Epithelial cell of proximal tubule (primary cell): ENCODE results near the gene CNTN3. TPM values are rescaled to one million over a fixed set of nuclear protein-coding genes. Genes with fewer than 3 reads are reported as not detected.

Experiments
- DNase-seq: peaks from one replicate; pipeline ENCODE4 v3.0.0-alpha.2; 2011; ENCODE audit warnings: low read depth
- H3K4me3 ChIP-seq: 2 replicates; pipeline ENCODE4 v1.5.1; 2011; ENCODE audit warnings: low read depth, mild to moderate bottlenecking, low read length
- CTCF ChIP-seq: conservative IDR thresholded peaks from 2 replicates; pipeline ENCODE4 v1.5.1; 2012; ENCODE audit warnings: low read depth, mild to moderate bottlenecking, low read length
- total RNA-seq: library from RNA; depleted of rRNA; stranded (reverse); fragments of >200 nt; gene quantifications from 2 replicates; pipeline ENCODE4 v1.2.3, GENCODE V29; 2015

The CNTN3 gene
- total RNA-seq, 1 donor from 2014 or later: 0.46 TPM

GRCh38 chr3:74584782-74585181 lies 29.7 kb downstream of the CNTN3 start:
- DNase-seq: no peak
- H3K4me3 ChIP-seq: no peak overlapping the region
- no peak for TF ChIP-seq CTCF

- H3K4me3 ChIP-seq: no peak overlapping the region
- TF ChIP-seq CTCF: no peak
- no peak for DNase-seq
Observed at GRCh38 chr3:74582982-74583381, 31.5 kb downstream of the CNTN3 start.

GRCh38 chr3:74575857-74576256 lies 38.6 kb downstream of the CNTN3 start:
- H3K4me3 ChIP-seq: no peak overlapping the region
- no peak for DNase-seq
- no peak for TF ChIP-seq CTCF

- no peak for DNase-seq
- H3K4me3 ChIP-seq: no peak overlapping the region
- no peak for TF ChIP-seq CTCF
Observed at GRCh38 chr3:74571118-74571517, 43.3 kb downstream of the CNTN3 start.
